HUES64 (cell line): ENCODE measurements around the gene SCNN1A.

Source experiments
- H3K27ac ChIP-seq: 2 replicates; pipeline ENCODE4 v1.7.0; 2013; ENCODE audit warnings: low read depth, low read length, inconsistent platforms
- H3K27me3 ChIP-seq: 2 replicates; pipeline ENCODE4 v1.6.1; 2013; ENCODE audit warnings: mild to moderate bottlenecking, low read length; ENCODE audit not compliant: insufficient read depth
- H3K36me3 ChIP-seq: 2 replicates; pipeline ENCODE4 v1.6.1; 2013; ENCODE audit warnings: mild to moderate bottlenecking, low read length; ENCODE audit not compliant: insufficient read depth
- H3K4me1 ChIP-seq: 2 replicates; pipeline ENCODE4 v1.6.1; 2013; ENCODE audit warnings: mild to moderate bottlenecking, low read length, moderate library complexity; ENCODE audit not compliant: insufficient read depth
- H3K4me3 ChIP-seq: 2 replicates; pipeline ENCODE4 v1.5.1; 2013; ENCODE audit warnings: mild to moderate bottlenecking, low read length, moderate library complexity
- H3K9ac ChIP-seq: 2 replicates; pipeline ENCODE4 v1.6.1; 2013; ENCODE audit warnings: mild to moderate bottlenecking, low read depth, low read length
- H3K9me3 ChIP-seq: 2 replicates; pipeline ENCODE4 v1.6.1; 2013; ENCODE audit warnings: low read depth, low read length; ENCODE audit not compliant: insufficient read depth
- WGBS: fragments of 150-250, 120-280 bp; methylation state at CpG from one replicate; pipeline ENCODE4 v1.1.7; 2013; ENCODE audit warnings: missing lambda C conversion rate; 5-methylcytosine and 5-hydroxymethylcytosine counted together

The SCNN1A gene

DNA sequence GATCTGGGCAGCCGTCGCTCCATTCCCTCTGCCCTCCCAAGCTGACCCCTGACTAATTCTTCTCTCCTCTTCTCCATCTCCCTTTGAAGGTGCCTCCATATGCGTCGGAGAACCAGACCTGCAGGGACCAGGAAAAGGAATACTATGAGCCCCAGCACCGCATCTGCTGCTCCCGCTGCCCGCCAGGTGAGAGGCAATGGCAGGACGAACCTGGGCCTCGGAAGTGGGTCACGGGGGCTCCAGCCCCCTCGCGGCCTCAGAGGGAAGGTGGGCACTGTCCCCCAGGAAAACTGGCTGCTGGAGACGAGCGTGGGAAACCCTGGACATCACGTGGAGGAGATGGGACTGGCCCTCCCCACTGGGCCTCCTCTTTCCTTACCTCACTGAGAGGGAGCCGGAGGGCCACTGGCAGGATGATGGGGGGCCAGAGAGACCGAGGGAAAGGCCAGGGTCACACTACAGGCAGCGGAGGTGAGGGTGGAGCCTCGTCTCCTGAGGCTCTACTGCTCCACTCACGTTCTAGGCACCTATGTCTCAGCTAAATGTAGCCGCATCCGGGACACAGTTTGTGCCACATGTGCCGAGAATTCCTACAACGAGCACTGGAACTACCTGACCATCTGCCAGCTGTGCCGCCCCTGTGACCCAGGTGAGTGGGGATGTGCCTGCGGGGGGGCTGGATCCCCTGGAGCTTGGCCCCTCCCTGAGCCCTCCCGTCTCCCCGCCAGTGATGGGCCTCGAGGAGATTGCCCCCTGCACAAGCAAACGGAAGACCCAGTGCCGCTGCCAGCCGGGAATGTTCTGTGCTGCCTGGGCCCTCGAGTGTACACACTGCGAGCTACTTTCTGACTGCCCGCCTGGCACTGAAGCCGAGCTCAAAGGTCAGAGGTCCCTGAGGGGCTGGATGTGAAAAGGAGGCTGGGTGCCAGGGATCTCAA, 9.4 kb upstream of the SCNN1A start:
- WGBS, result 93% methylated on average over 36 of the region's 36 CpGs
- Histone ChIP-seq H3K9ac (no peak overlapping the region), H3K9me3 (no peaks in the 10 kb centered on the region), H3K27me3 (peaks cover 29% of the 10 kb centered on the region), H3K36me3 (no peaks in the 10 kb centered on the region), H3K4me1 (peaks cover 17% of the 10 kb centered on the region), H3K27ac (no peak overlapping the region), H3K4me3 (no peak overlapping the region)

- peak within 1 kb of the TSS; percentile 57; the same call in 1 of the 2 replicates for H3K9ac ChIP-seq
Observed at GRCh38 chr12:6383572-6384498, 8.5 kb upstream of the SCNN1A start, which contains the start of gene LTBR. Gene LTBR (plus strand): TSS chr12:6384162. CDS start chr12:6384359, 197 bp downstream.

DNA sequence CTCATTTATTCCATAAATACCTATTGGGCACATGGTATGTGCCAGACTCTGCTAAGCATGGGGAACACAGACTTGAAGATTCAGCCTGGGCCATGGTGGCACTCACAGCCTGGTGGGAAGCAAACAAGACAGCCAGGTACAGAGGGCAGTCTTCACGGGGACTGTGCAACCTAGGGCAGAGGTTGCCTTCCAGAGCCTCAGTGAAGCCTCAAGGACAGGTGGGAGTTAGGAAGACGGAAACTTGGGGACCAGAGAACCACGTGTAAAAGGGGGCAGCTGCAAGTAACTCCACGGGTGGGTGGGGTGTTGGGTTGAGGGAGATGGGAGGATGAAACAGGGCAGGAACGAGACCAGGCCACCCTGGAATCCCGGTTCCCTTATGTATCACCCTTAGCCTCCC, 7.6 kb upstream of the SCNN1A start:
- no peaks in the 10 kb centered on the region for H3K9me3 ChIP-seq
- H3K9ac ChIP-seq, result no peak overlapping the region
- H3K36me3 ChIP-seq, result no peaks in the 10 kb centered on the region
- H3K27ac ChIP-seq, result no peak overlapping the region
- peaks cover 29% of the 10 kb centered on the region for H3K27me3 ChIP-seq
- WGBS, result 89% methylated on average over 6 of the region's 6 CpGs
- H3K4me3 ChIP-seq, result no peak overlapping the region
- peaks cover 17% of the 10 kb centered on the region for H3K4me1 ChIP-seq

More at GRCh38 chr12:6383572-6384498, 8.5 kb upstream of the SCNN1A start, which contains the start of gene LTBR:
- no peaks in the 10 kb centered on the region for H3K36me3 ChIP-seq
- no peak within 1 kb of the TSS; the same call in 1 of the 2 replicates for H3K4me3 ChIP-seq
- H3K9me3 ChIP-seq, result no peaks in the 10 kb centered on the region
- 44% methylated on average over 62 of the region's 62 CpGs for whole genome bisulfite sequencing
- H3K27me3 ChIP-seq, result peaks cover 29% of the 10 kb centered on the region
- H3K27ac ChIP-seq, result no peak within 1 kb of the TSS
- H3K4me1 ChIP-seq, result peaks cover 17% of the 10 kb centered on the region

- no peaks in the 10 kb centered on the region for H3K9me3 ChIP-seq
- H3K4me3 ChIP-seq, result no peak overlapping the region
- no peaks in the 10 kb centered on the region for H3K36me3 ChIP-seq
- peaks cover 23% of the 10 kb centered on the region for H3K4me1 ChIP-seq
- no peak overlapping the region for H3K9ac ChIP-seq
- peaks cover 29% of the 10 kb centered on the region for H3K27me3 ChIP-seq
- 18% methylated on average over 7 of the region's 7 CpGs for WGBS
- H3K27ac ChIP-seq, result no peak overlapping the region
Observed at GRCh38 chr12:6382371-6382770, 7.0 kb upstream of the SCNN1A start.

- H3K36me3 ChIP-seq, result no peaks in the 10 kb centered on the region
- H3K27me3 ChIP-seq, result peaks cover 29% of the 10 kb centered on the region
- H3K9ac ChIP-seq, result no peak overlapping the region
- H3K4me1 ChIP-seq, result peaks cover 41% of the 10 kb centered on the region
- H3K27ac ChIP-seq, result no peak overlapping the region
- no peak overlapping the region for H3K4me3 ChIP-seq
- H3K9me3 ChIP-seq, result no peaks in the 10 kb centered on the region
- WGBS, result 86% methylated on average over 13 of the region's 14 CpGs
Observed at GRCh38 chr12:6380141-6381121, 5.1 kb upstream of the SCNN1A start.

- WGBS, result 91% methylated on average over 10 of the region's 13 CpGs
- H3K36me3 ChIP-seq, result no peaks in the 10 kb centered on the region
- H3K4me1 ChIP-seq, result peaks cover 41% of the 10 kb centered on the region
- no peak overlapping the region for H3K9ac ChIP-seq
- no peak overlapping the region for H3K4me3 ChIP-seq
- peaks cover 26% of the 10 kb centered on the region for H3K27me3 ChIP-seq
- H3K9me3 ChIP-seq, result no peaks in the 10 kb centered on the region
- no peak overlapping the region for H3K27ac ChIP-seq
Observed at GRCh38 chr12:6378709-6379472, 3.5 kb upstream of the SCNN1A start.

GRCh38 chr12:6377667-6377994, 2.3 kb upstream of the SCNN1A start:
- Histone ChIP-seq H3K9ac (no peak overlapping the region), H3K36me3 (no peaks in the 10 kb centered on the region), H3K4me3 (no peak overlapping the region), H3K27me3 (peaks cover 14% of the 10 kb centered on the region), H3K27ac (peak overlapping the region; percentile 80; the same call in 1 of the 2 replicates), H3K9me3 (no peaks in the 10 kb centered on the region), H3K4me1 (peaks cover 44% of the 10 kb centered on the region)
- 78% methylated on average over 4 of the region's 4 CpGs for WGBS

- Histone ChIP-seq H3K27ac (peak overlapping the region; percentile 80), H3K4me1 (peaks cover 46% of the 10 kb centered on the region), H3K9me3 (no peaks in the 10 kb centered on the region), H3K9ac (peak overlapping the region; percentile 59), H3K36me3 (no peaks in the 10 kb centered on the region), H3K27me3 (peaks cover 12% of the 10 kb centered on the region), H3K4me3 (0 out of 2 replicates have a peak overlapping the region, but pooled peaks have one; percentile 3)
- WGBS, result 74% methylated on average over 9 of the region's 10 CpGs
Observed at GRCh38 chr12:6376870-6377666, 1.7 kb upstream of the SCNN1A start.

DNA sequence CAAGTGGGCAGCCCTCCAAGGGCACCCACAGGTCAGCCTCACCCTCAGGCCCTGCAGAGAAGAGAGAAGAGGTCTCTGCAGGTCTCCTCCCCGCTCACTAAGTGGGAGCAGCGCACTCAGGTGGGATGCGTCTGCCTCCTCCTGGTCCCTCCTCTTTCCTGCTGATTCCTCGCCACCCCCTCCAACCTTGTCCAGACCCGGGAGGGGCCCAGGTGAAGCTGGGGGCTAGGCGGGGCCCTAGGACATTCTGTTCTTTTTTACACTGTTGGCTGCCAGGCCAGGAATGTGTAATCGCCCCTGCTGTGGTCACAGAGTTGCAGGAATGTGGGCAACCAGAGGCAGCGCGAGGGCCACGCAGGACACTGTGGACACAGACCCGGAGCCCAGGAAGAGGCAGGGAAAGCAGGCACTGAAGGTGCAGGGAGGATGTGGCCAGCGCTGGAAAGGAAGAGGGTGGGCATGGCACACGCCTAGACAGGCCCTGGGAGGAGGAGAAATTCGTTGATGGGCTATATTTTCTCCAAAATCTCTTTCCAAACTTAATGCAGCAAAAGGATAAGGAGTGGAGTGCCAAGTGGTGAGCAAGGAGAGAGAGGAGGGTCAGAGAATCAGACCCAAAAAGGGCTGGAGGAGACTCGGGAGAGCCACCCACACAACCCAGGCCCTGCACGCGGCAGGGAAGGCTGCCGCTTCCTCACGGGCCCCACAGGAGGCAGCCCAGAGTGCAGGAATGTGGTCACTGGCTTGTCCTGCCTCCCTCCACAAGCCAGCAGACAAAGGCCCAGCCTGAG, 911 bp upstream of the SCNN1A start:
- H3K4me3 ChIP-seq, result peak overlapping the region; percentile 56
- H3K27me3 ChIP-seq, result peaks cover 12% of the 10 kb centered on the region
- no peaks in the 10 kb centered on the region for H3K9me3 ChIP-seq
- peak overlapping the region; percentile 59 for H3K9ac ChIP-seq
- peaks cover 44% of the 10 kb centered on the region for H3K4me1 ChIP-seq
- H3K36me3 ChIP-seq, result no peaks in the 10 kb centered on the region
- peak overlapping the region; percentile 80 for H3K27ac ChIP-seq
- 17% methylated on average over 18 of the region's 19 CpGs for WGBS
